Sigmoid colon (tissue), 7 donors: ENCODE measurements around the gene NADSYN1. TPM values are rescaled to one million over a fixed set of nuclear protein-coding genes. Genes with fewer than 3 reads are reported as not detected.

ENCODE experiments used
- DNase-seq: peaks from one replicate; pipeline ENCODE4 v3.0.0-alpha.2; 2019
- H3K27ac ChIP-seq, 4 donors: fragments of 200-600 bp; sonication (generic); one replicate each; pipeline ENCODE4 v1.5.1; 2016 to 2019; ENCODE audit warnings: mild to moderate bottlenecking in 1 of 4
- H3K27me3 ChIP-seq, 3 donors: fragments of 200-600 bp; sonication (generic); one replicate each; pipeline ENCODE4 v1.5.1; 2019; ENCODE audit warnings: mild to moderate bottlenecking in 1 of 3
- H3K36me3 ChIP-seq, 4 donors: fragments of 200-600 bp; sonication (generic); one replicate each; pipeline ENCODE4 v1.5.1; 2016 to 2019
- H3K4me1 ChIP-seq, 4 donors: fragments of 200-600 bp; sonication (generic); one replicate each; pipeline ENCODE4 v1.5.1; 2017 to 2019
- H3K4me3 ChIP-seq, 4 donors: fragments of 200-600 bp; sonication (generic); one replicate each; pipeline ENCODE4 v1.5.1; 2017 to 2019; ENCODE audit warnings: mild to moderate bottlenecking in 2 of 4, moderate library complexity in 1 of 4
- H3K9me3 ChIP-seq, 4 donors: fragments of 200-600 bp in 3 of 4; sonication (generic) in 3 of 4; one replicate each; pipeline versions ENCODE4 v1.5.1 to v1.6.1; 2013 to 2019
- EP300 ChIP-seq, 4 donors: sonication (generic); formaldehyde crosslinking; IDR thresholded peaks; one replicate each; pipeline ENCODE4 v1.6.1; 2017; ENCODE audit warnings: antibody characterized with exemption in 4 of 4
- POLR2A ChIP-seq, 2 donors: fragments of 450-650 bp; IDR thresholded peaks; one replicate each; pipeline ENCODE4 v1.6.1; 2016; ENCODE audit warnings: antibody characterized with exemption in 2 of 2, mild to moderate bottlenecking in 2 of 2, moderate library complexity in 2 of 2
- POLR2AphosphoS5 ChIP-seq, 4 donors: sonication (generic); formaldehyde crosslinking; IDR thresholded peaks; one replicate each; pipeline ENCODE4 v1.6.1; 2017; ENCODE audit warnings: antibody characterized with exemption in 4 of 4
- WGBS, 2 donors: extraction: QIAGEN DNeasy Blood & Tissue Kit; methylation state at CpG; one replicate each; pipeline ENCODE4 v1.1.7; 2013; 5-methylcytosine and 5-hydroxymethylcytosine counted together
- intact Hi-C: fragments of 100-400 bp; cut with DNase I; formaldehyde crosslinking; loops from one replicate; pipeline ENCODE4 v1.15.1; 2023
- polyA plus RNA-seq, 3 donors: library from polyadenylated mRNA; stranded (reverse); fragments of 200-250 nt; gene quantifications; one replicate each; pipeline ENCODE4 v1.2.3, GENCODE V29; 2013
- total RNA-seq, 4 donors: library from RNA; depleted of rRNA; stranded (reverse); fragments of >200 nt; gene quantifications; one replicate each; pipeline ENCODE4 v1.1.0, GENCODE V29; 2016
- TF ChIP-seq, protein P1 (sequence below), 4 experiments: fragments of 450-650 bp in 3 of 4; fragments of 200-600 bp in 1 of 4; IDR thresholded peaks; one replicate each; pipeline ENCODE4 v1.5.1; 2016 to 2019; ENCODE audit warnings: antibody characterized with exemption in 4 of 4, mild to moderate bottlenecking in 3 of 4, moderate library complexity in 2 of 4
- donor health status: healthy with polysubstance abuse.
- donor health status: Bipolar disorder and iron deficiency.
- donor health status: healthy.

The NADSYN1 gene
- total and polyA plus RNA-seq, 7 donors: 24.6 to 136 (median 42.5) TPM

DNA sequence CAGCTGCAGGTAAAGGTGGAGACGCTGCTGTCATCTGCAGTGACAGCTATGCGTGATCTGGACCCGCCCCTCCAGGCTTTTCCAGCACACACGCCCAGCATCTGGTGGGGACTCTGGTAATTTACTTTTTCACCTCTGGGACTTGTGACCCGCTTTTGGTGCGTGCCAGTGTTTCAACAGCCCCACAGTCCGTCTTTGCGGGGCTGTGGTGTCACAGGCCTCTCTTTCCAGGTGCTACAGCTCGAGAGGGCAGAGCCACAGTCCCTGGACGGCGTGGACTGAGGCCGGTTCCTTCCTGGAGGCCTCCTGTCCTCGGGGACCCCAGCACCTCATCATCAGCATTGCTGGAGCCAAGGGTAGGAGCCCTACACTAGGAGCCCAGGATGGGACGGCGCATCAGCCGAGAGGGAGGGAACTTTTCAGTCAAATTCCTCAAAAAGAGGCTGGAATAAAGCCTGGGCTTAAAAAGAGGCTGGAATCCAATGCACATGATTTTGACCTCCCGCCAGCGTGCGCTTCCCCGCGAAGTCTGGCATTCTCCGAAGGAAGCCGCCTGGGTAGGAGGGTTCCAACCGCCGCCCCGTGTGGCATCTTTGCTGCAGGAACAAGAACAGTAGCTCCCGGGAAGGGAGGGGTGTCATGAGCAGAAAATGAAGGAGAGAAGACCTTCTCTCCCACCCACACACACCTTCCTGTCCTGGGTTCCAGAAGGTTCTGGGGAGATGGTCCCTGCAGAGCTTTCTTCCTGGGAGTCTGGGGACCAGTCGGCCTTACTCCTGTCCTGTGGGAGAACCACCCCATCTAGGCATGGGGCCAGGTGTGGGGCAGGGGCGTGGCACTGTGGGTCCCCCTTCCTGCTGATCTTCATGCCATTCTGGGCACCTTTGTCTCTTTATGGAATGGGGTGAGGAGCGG is 48.3 kb downstream of the NADSYN1 start:
- Histone ChIP-seq H3K27me3 (no peaks in the 10 kb centered on the region), H3K27ac (no peak overlapping the region), H3K4me1 (no peaks in the 10 kb centered on the region), H3K36me3 (peaks cover 9 to 66% (median 39%) of the 10 kb centered on the region in 4 donors), H3K9me3 (no peaks in the 10 kb centered on the region), H3K4me3 (no peak overlapping the region)
- intact Hi-C loops: no loop called here
- DNase-seq: no peak
- 90 to 95% methylated on average over 30 of the region's 30 CpGs for WGBS, 2 donors
- TF ChIP-seq EP300 (IDR thresholded peaks at IDR 0.05) (no peak), POLR2A (IDR thresholded peaks at IDR 0.05) (no peak), POLR2AphosphoS5 (IDR thresholded peaks at IDR 0.05) (no peak)
- TF ChIP-seq, protein P1, sequence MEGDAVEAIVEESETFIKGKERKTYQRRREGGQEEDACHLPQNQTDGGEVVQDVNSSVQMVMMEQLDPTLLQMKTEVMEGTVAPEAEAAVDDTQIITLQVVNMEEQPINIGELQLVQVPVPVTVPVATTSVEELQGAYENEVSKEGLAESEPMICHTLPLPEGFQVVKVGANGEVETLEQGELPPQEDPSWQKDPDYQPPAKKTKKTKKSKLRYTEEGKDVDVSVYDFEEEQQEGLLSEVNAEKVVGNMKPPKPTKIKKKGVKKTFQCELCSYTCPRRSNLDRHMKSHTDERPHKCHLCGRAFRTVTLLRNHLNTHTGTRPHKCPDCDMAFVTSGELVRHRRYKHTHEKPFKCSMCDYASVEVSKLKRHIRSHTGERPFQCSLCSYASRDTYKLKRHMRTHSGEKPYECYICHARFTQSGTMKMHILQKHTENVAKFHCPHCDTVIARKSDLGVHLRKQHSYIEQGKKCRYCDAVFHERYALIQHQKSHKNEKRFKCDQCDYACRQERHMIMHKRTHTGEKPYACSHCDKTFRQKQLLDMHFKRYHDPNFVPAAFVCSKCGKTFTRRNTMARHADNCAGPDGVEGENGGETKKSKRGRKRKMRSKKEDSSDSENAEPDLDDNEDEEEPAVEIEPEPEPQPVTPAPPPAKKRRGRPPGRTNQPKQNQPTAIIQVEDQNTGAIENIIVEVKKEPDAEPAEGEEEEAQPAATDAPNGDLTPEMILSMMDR (IDR thresholded peaks at IDR 0.05): no peak

DNA sequence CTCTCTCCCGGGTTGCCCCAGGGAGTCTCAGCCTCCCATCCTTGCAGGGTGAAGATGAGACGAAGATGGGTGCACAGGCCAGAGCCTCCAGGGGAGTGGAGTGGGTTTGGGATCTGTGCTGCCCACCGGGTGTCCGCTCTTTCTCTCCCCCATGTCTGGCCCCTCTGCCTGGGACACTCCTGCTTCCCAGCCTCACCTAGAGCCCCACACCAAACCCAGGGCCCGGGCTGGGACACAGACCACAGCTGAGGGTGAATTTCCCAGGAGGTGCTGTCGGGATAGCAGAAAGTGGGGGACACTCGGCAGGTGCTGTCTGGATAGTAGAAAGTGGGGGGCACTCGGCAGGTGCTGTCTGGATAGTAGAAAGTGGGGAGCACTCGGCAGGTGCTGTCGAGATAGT is 49.0 kb downstream of the NADSYN1 start:
- Histone ChIP-seq H3K4me1 (no peaks in the 10 kb centered on the region), H3K9me3 (peaks cover 0 to 1% (median 0%) of the 10 kb centered on the region in 4 donors), H3K36me3 (peaks cover 3 to 60% (median 34%) of the 10 kb centered on the region in 4 donors), H3K27me3 (no peaks in the 10 kb centered on the region), H3K4me3 (no peak overlapping the region), H3K27ac (no peak overlapping the region)
- TF ChIP-seq POLR2AphosphoS5 (IDR thresholded peaks at IDR 0.05): no peak
- TF ChIP-seq, protein P1 (IDR thresholded peaks at IDR 0.05): no peak
- no peak for TF ChIP-seq EP300 (IDR thresholded peaks at IDR 0.05)
- TF ChIP-seq POLR2A (IDR thresholded peaks at IDR 0.05): no peak
- no peak for DNase-seq
- intact Hi-C loops: no loop called here
- WGBS, 2 donors: 96 to 98% methylated on average over 10 of the region's 10 CpGs

DNA sequence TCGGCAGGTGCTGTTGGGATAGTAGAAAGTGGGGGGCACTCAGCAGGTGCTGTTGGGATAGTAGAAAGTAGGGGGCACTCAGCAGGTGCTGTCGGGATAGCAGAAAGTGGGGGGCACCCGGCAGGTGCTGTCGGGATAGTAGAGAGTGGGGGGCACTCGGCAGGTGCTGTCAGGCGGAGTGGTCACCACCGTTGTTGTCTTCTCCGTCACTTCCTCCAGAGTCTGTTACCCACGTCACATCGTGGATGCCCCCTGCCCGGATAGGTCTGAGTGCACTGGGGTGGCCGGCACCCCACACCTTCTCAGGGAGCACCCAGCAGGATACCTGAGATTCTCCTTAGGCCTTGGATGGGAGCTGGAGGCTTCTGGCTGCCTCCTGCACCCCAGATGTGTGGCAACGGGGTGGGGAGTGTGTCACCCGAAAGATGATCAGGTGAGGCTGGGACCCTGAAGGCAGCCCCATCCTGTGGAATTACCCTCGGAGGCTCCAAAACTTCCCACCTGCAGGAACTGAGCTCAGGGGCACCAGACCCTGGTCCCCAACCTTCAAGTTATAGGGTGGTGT is 50.0 kb downstream of the NADSYN1 start:
- Histone ChIP-seq H3K27me3 (no peaks in the 10 kb centered on the region), H3K36me3 (peaks cover 0 to 54% (median 25%) of the 10 kb centered on the region in 4 donors), H3K4me1 (no peaks in the 10 kb centered on the region), H3K9me3 (peaks cover 0 to 8% (median 1%) of the 10 kb centered on the region in 4 donors), H3K27ac (no peak overlapping the region), H3K4me3 (no peak overlapping the region)
- 94 to 97% methylated on average over 15 of the region's 15 CpGs for WGBS, 2 donors
- intact Hi-C loops: no loop called here
- no peak for DNase-seq
- no peak for TF ChIP-seq POLR2A (IDR thresholded peaks at IDR 0.05)
- TF ChIP-seq, protein P1 (IDR thresholded peaks at IDR 0.05): no peak
- no peak for TF ChIP-seq POLR2AphosphoS5 (IDR thresholded peaks at IDR 0.05)
- no peak for TF ChIP-seq EP300 (IDR thresholded peaks at IDR 0.05)

DNA sequence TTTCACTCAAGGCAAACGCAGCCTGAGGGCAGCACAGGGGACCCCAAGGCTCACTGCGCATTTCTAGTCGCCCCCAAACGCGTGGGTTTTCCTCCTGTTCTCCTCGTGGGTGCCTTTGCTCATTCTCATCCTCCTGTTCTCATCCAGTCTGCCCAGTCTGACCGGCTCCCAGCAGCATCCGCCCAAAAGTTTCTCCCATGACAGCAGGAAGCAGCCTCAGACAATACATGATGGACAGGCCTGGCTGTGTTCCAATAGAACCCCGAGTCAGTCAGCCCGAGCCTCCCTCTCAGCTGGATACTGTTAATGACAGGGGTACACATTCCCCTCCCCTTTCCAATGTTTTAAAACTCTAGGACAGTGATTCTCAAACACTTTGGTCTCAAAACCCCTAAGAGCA is 51.5 kb downstream of the NADSYN1 start:
- Histone ChIP-seq H3K27me3 (no peaks in the 10 kb centered on the region), H3K9me3 (peaks cover 0 to 8% (median 1%) of the 10 kb centered on the region in 4 donors), H3K4me3 (no peak overlapping the region), H3K4me1 (no peaks in the 10 kb centered on the region), H3K27ac (no peak overlapping the region), H3K36me3 (peaks cover 0 to 38% (median 13%) of the 10 kb centered on the region in 4 donors)
- DNase-seq: no peak
- 74 to 80% methylated on average over 10 of the region's 10 CpGs for WGBS, 2 donors
- no peak for TF ChIP-seq POLR2A (IDR thresholded peaks at IDR 0.05)
- TF ChIP-seq, protein P1 (IDR thresholded peaks at IDR 0.05): no peak
- TF ChIP-seq EP300 (IDR thresholded peaks at IDR 0.05): no peak
- intact Hi-C loops: no loop called here
